ENCODE measurements around the gene C3.
"Not testable (repeated sequence)": the region's sequence is repeated elsewhere in the genome, so short reads cannot be mapped to it uniquely, and the experiment has no call there.

The C3 gene

DNA sequence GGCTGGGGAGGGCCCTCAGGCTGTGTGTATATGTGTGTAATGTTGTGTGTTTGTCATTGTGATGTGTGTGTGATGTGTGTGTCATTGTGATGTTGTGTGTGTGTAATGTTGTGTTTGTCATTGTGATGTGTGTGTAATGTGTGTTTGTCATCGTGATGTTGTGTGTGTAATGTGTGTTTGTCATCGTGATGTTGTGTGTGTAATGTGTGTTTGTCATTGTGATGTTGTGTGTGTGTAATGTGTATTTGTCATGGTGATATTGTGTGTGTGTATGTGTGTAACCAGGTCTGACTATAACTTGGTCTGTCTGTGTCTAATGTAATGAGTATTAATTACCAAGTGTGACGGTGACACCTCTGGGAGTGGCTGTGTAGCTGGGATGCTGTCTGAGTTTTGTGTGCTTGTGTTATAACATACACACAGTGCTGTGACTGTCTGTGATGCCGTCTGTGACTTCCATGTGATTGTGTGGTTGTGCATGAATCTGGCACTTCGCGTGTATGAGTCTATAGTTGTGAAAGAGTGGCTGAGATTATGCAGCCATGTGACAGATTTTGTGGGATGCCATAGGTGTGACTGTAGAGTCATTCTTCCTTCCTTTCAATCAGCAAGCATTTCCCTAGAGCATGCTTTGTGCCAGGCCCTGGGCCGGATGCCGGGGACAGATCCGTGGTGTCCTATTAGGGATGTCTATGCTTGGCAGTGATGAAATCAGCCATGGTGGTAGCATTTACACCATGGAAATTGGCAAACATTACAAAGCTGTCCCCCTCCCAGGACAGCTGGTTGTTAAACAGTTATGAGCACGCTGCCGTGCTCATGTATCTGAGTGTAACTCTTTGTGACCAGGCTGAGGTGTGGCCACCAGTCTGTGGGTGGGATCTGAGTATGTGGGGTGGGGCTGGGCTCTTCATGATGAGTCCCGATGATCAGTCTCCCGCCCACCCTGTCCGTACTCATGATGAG is 56.9 kb downstream of the C3 start:
- DNase-seq (no peak), ATAC-seq (ENCODE audit: insufficient read depth, low read depth) (no peak)
- Histone ChIP-seq H4K20me1 (ENCODE audit: insufficient read depth, low read length) (no peaks in the 10 kb centered on the region), H3K79me2 (ENCODE audit: insufficient read depth, low read length) (no peaks in the 10 kb centered on the region), H2AFZ (ENCODE audit: low read depth, low read length) (no peak overlapping the region), H3K9ac (ENCODE audit: low read depth, low read length) (no peak overlapping the region), H3K4me2 (ENCODE audit: insufficient read depth, low read length) (no peak overlapping the region), H3K27me3 (ENCODE audit: insufficient read depth, low read length, poor library complexity) (no peaks in the 10 kb centered on the region), H3K36me3 (ENCODE audit: insufficient read depth, low read length) (no peaks in the 10 kb centered on the region), H3K4me3 (ENCODE audit: low read depth in 1 of 2, low read length in 2 of 2) (no peak overlapping the region), H3K27ac (ENCODE audit: low read length) (no peak overlapping the region), H3K9me3 (ENCODE audit: insufficient read depth, low read length, severe bottlenecking) (no peaks in the 10 kb centered on the region), H3K4me1 (ENCODE audit: insufficient read depth, low read length) (no peaks in the 10 kb centered on the region)
- no peak for TF ChIP-seq EZH2 (IDR thresholded peaks at IDR 0.05; ENCODE audit: borderline replicate concordance, low read depth, low read length, severe bottlenecking)
- TF ChIP-seq, protein P1, sequence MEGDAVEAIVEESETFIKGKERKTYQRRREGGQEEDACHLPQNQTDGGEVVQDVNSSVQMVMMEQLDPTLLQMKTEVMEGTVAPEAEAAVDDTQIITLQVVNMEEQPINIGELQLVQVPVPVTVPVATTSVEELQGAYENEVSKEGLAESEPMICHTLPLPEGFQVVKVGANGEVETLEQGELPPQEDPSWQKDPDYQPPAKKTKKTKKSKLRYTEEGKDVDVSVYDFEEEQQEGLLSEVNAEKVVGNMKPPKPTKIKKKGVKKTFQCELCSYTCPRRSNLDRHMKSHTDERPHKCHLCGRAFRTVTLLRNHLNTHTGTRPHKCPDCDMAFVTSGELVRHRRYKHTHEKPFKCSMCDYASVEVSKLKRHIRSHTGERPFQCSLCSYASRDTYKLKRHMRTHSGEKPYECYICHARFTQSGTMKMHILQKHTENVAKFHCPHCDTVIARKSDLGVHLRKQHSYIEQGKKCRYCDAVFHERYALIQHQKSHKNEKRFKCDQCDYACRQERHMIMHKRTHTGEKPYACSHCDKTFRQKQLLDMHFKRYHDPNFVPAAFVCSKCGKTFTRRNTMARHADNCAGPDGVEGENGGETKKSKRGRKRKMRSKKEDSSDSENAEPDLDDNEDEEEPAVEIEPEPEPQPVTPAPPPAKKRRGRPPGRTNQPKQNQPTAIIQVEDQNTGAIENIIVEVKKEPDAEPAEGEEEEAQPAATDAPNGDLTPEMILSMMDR (IDR thresholded peaks at IDR 0.05; ENCODE audit: borderline replicate concordance, extremely low read depth, low read length, poor library complexity, severe bottlenecking), result no peak

GRCh38 chr19:6662702-6663101 is 57.7 kb downstream of the C3 start:
- H3K4me3 ChIP-seq (ENCODE audit: low read depth in 1 of 2, low read length in 2 of 2), result no peak overlapping the region
- no peaks in the 10 kb centered on the region for H3K27me3 ChIP-seq (ENCODE audit: insufficient read depth, low read length, poor library complexity)
- ATAC-seq (ENCODE audit: insufficient read depth, low read depth) (no peak), DNase-seq (no peak)
- H3K4me2 ChIP-seq (ENCODE audit: insufficient read depth, low read length), result no peak overlapping the region
- TF ChIP-seq, protein P1 (IDR thresholded peaks at IDR 0.05; ENCODE audit: borderline replicate concordance, extremely low read depth, low read length, poor library complexity, severe bottlenecking), result no peak
- TF ChIP-seq EZH2 (IDR thresholded peaks at IDR 0.05; ENCODE audit: borderline replicate concordance, low read depth, low read length, severe bottlenecking), result no peak
- H3K9ac ChIP-seq (ENCODE audit: low read depth, low read length), result no peak overlapping the region
- no peak overlapping the region for H3K27ac ChIP-seq (ENCODE audit: low read length)
- no peak overlapping the region for H2AFZ ChIP-seq (ENCODE audit: low read depth, low read length)
- H3K36me3 ChIP-seq (ENCODE audit: insufficient read depth, low read length), result no peaks in the 10 kb centered on the region
- H3K4me1 ChIP-seq (ENCODE audit: insufficient read depth, low read length), result no peaks in the 10 kb centered on the region
- H3K9me3 ChIP-seq (ENCODE audit: insufficient read depth, low read length, severe bottlenecking), result no peaks in the 10 kb centered on the region
- no peaks in the 10 kb centered on the region for H4K20me1 ChIP-seq (ENCODE audit: insufficient read depth, low read length)
- H3K79me2 ChIP-seq (ENCODE audit: insufficient read depth, low read length), result no peaks in the 10 kb centered on the region

DNA sequence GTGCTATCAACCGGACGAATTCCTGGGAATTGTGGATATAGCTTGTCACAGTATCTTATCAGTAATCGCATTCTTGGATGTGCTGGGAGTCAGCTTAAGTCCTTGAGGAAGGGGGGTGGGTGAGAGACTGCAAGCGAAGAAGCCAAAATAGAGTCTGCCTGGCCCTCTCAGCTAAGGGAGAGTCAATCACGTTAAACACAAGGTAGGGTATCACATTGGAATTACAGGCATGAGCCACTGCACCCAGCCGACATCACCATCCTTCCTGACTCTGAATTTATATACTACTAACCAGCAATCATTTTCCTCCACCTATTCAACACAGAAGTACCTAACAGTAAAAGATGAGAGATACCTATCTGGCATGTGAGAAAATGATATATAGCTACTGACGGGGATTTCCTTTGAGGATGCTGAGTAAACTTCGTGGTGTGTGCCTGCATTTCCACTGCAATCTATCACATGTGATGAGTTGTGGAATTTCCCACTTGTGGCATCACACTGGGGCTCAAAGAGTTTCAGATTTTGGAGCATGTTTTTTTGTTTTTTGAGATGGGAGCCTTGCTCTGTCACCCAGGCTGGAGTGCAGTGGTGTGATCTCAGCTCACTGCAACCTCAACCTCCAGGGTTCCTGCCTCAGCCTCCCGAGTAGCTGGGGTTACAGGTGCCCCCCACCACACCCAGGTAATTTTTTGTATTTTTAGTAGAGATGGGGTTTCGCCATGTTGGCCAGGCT is 58.8 kb downstream of the C3 start:
- DNase-seq; ATAC-seq (ENCODE audit: insufficient read depth, low read depth); H2AFZ ChIP-seq (ENCODE audit: low read depth, low read length); H3K4me2 ChIP-seq (ENCODE audit: insufficient read depth, low read length); H3K4me3 ChIP-seq (ENCODE audit: low read depth in 1 of 2, low read length in 2 of 2); H3K4me1 ChIP-seq (ENCODE audit: insufficient read depth, low read length); H3K36me3 ChIP-seq (ENCODE audit: insufficient read depth, low read length); H3K27me3 ChIP-seq (ENCODE audit: insufficient read depth, low read length, poor library complexity); H3K27ac ChIP-seq (ENCODE audit: low read length); H3K79me2 ChIP-seq (ENCODE audit: insufficient read depth, low read length); H4K20me1 ChIP-seq (ENCODE audit: insufficient read depth, low read length); H3K9me3 ChIP-seq (ENCODE audit: insufficient read depth, low read length, severe bottlenecking); H3K9ac ChIP-seq (ENCODE audit: low read depth, low read length): not testable (repeated sequence)

- Histone ChIP-seq H3K27ac (ENCODE audit: low read length) (no peak overlapping the region), H2AFZ (ENCODE audit: low read depth, low read length) (no peak overlapping the region), H3K27me3 (ENCODE audit: insufficient read depth, low read length, poor library complexity) (no peaks in the 10 kb centered on the region), H3K36me3 (ENCODE audit: insufficient read depth, low read length) (no peaks in the 10 kb centered on the region), H3K79me2 (ENCODE audit: insufficient read depth, low read length) (no peaks in the 10 kb centered on the region), H3K9ac (ENCODE audit: low read depth, low read length) (no peak overlapping the region), H3K4me3 (ENCODE audit: low read depth in 1 of 2, low read length in 2 of 2) (no peak overlapping the region), H3K9me3 (ENCODE audit: insufficient read depth, low read length, severe bottlenecking) (no peaks in the 10 kb centered on the region), H3K4me2 (ENCODE audit: insufficient read depth, low read length) (no peak overlapping the region), H3K4me1 (ENCODE audit: insufficient read depth, low read length) (no peaks in the 10 kb centered on the region), H4K20me1 (ENCODE audit: insufficient read depth, low read length) (no peaks in the 10 kb centered on the region)
- DNase-seq (no peak), ATAC-seq (ENCODE audit: insufficient read depth, low read depth) (no peak)
- no peak for TF ChIP-seq EZH2 (IDR thresholded peaks at IDR 0.05; ENCODE audit: borderline replicate concordance, low read depth, low read length, severe bottlenecking)
- TF ChIP-seq, protein P1 (IDR thresholded peaks at IDR 0.05; ENCODE audit: borderline replicate concordance, extremely low read depth, low read length, poor library complexity, severe bottlenecking), result no peak
Observed at GRCh38 chr19:6660930-6661329, 59.5 kb downstream of the C3 start.

DNA sequence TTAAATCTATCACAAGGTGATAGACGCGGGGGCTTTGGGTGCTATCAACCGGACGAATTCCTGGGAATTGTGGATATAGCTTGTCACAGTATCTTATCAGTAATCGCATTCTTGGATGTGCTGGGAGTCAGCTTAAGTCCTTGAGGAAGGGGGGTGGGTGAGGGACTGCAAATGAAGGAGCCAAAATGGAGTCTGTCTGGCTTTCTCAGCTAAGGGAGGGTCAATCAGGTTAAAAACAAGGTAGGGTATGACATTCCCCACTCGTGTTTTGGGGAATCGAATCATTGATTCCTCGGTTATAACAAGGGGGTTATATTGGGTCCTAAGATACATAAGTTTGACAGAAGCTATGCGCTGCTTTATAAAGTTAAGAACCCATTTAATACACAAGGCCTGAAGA is 64.1 kb downstream of the C3 start:
- H3K27ac ChIP-seq (ENCODE audit: low read length); DNase-seq; H3K4me2 ChIP-seq (ENCODE audit: insufficient read depth, low read length); ATAC-seq (ENCODE audit: insufficient read depth, low read depth); H3K36me3 ChIP-seq (ENCODE audit: insufficient read depth, low read length); H3K79me2 ChIP-seq (ENCODE audit: insufficient read depth, low read length); H3K4me3 ChIP-seq (ENCODE audit: low read depth in 1 of 2, low read length in 2 of 2); H3K9ac ChIP-seq (ENCODE audit: low read depth, low read length); H2AFZ ChIP-seq (ENCODE audit: low read depth, low read length); H3K9me3 ChIP-seq (ENCODE audit: insufficient read depth, low read length, severe bottlenecking); H3K27me3 ChIP-seq (ENCODE audit: insufficient read depth, low read length, poor library complexity); H4K20me1 ChIP-seq (ENCODE audit: insufficient read depth, low read length): not testable (repeated sequence)
- H3K4me1 ChIP-seq (ENCODE audit: insufficient read depth, low read length), result peaks cover 15% of the 10 kb centered on the region

Data from DND-41 (cell line).